K562 (cell line): ENCODE measurements around the gene SLFN5. TPM values are rescaled to one million over a fixed set of nuclear protein-coding genes. Genes with fewer than 3 reads are reported as not detected.

Experiments used
- FOXK1 ChIP-seq: sonication (generic); formaldehyde crosslinking; IDR thresholded peaks from 2 replicates; pipeline ENCODE4 v1.8.0; 2022; ENCODE audit warnings: missing genetic modification reagents, mild to moderate bottlenecking, borderline replicate concordance
- ILK ChIP-seq: fragments of 450-650 bp; IDR thresholded peaks from 2 replicates; pipeline ENCODE4 v1.6.1; 2016; ENCODE audit warnings: missing genetic modification characterization, low read depth, mild to moderate bottlenecking, missing compliant biosample characterization, moderate library complexity, borderline replicate concordance
- MED1 ChIP-seq: sonication (generic); formaldehyde crosslinking; IDR thresholded peaks from 2 replicates; pipeline ENCODE4 v1.8.1; 2023; ENCODE audit warnings: missing genetic modification reagents, borderline replicate concordance
- RB1 ChIP-seq: fragments of 450-650 bp; IDR thresholded peaks from 2 replicates; pipeline ENCODE4 v1.6.1; 2017; ENCODE audit warnings: low read depth, mild to moderate bottlenecking
- polyA plus RNA-seq, 8 experiments: library from polyadenylated mRNA; depleted of rRNA in 4 of 8; stranded (reverse) in 5 of 8; unstranded in 3 of 8; fragments of >200 nt; fragmentation: Nextera tagmentation in 2 of 8; fragmentation: Illumina TruSeq in 1 of 8; extraction: Ambion mirVana in 2 of 8; extraction: Trizol in 1 of 8; gene quantifications; 2 replicates each; pipeline versions ENCODE4 v1.2.1 to v1.2.3, GENCODE V29; 2011 to 2014; ENCODE audit warnings: inconsistent platforms in 1 of 8, missing spikeins in 1 of 8
- total RNA-seq, 7 experiments: library from RNA; depleted of rRNA in 6 of 7; stranded (reverse); fragments of >200 nt in 6 of 7; fragmentation: Illumina TruSeq in 2 of 7; extraction: Trizol in 2 of 7; gene quantifications; 2 replicates each; pipeline versions ENCODE4 v1.2.1 to v1.2.3, GENCODE V29; 2011 to 2021; ENCODE audit warnings: low replicate concordance in 1 of 7
- TF ChIP-seq, protein P1 (sequence below), 2 experiments: fragments of 450-650 bp; formaldehyde crosslinking in 1 of 2; IDR thresholded peaks; 2 replicates each; pipeline versions ENCODE4 v1.4.0 to v1.6.1; 2014 to 2020; ENCODE audit warnings: mild to moderate bottlenecking in 2 of 2, borderline replicate concordance in 1 of 2, low read depth in 1 of 2
- TF ChIP-seq, protein P2 (sequence below), 3 experiments: IDR thresholded peaks in 2 of 3; conservative IDR thresholded peaks in 1 of 3; 2 replicates each; pipeline ENCODE4 v1.5.1; 2011 to 2012; ENCODE audit warnings: low read length in 3 of 3, mild to moderate bottlenecking in 3 of 3, control low read depth in 2 of 3, improper control_type of control experiment in 1 of 3, inconsistent platforms in 1 of 3, low read depth in 1 of 3, mixed read lengths in 1 of 3, moderate library complexity in 1 of 3; ENCODE audit not compliant: insufficient read depth in 2 of 3
- TF ChIP-seq, protein P3 (sequence below): sonication (generic); formaldehyde crosslinking; IDR thresholded peaks from 2 replicates; pipeline ENCODE4 v1.8.0; 2023; ENCODE audit warnings: missing genetic modification reagents, mild to moderate bottlenecking, borderline replicate concordance

Gene SLFN5
- total and polyA plus RNA-seq, 9 of the 15 experiments (the other 6 are each of a cell fraction or from before 2014, with no cell fraction given) = under 0.01 to 0.18 (median 0.04) TPM; not detected in 1

DNA sequence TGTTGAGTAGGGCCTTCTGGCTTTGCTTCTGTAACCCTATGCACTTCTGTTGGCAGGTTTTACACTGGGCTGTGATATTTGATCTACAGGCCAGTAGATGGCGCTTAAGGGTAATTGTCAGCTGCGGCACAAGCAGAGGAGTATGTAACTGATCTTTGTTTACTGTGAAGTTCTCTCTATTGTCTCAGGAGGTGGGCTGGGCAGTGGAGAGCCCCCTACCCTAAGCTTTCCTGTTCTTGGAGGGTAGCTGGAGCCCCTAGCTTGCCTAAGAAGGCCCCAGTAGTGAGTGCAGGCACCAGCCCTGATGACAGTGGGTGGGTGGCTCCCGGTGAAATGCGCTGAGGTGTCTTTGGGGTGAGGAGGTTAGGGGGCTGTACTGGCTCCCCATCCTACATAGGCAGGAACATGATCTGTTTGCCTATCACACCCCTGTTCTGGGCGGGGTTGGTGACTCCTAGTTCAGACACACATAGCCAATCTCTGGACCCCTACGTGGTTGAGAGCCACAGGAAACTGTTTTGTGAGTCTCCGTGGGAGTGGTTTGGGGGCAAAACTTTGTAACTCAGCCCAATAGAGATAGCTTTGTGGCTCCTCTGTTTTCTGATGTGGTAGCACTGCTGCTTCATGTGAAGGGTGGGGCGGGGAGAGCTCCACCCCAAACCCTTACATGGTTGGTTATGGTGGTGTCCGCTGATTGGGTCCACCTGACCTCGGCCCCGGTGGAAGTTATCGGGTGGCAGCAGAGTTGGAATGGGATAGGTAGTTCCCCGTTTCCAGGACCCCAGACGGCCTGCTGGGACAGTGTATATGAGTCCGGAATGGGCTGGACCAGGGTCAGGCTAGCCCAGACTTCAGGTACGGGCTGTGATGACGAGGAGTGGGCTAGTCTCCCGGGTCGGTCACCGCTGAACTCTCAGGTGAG lies 70.2 kb downstream of the SLFN5 start (continued):
- TF ChIP-seq, protein P1, sequence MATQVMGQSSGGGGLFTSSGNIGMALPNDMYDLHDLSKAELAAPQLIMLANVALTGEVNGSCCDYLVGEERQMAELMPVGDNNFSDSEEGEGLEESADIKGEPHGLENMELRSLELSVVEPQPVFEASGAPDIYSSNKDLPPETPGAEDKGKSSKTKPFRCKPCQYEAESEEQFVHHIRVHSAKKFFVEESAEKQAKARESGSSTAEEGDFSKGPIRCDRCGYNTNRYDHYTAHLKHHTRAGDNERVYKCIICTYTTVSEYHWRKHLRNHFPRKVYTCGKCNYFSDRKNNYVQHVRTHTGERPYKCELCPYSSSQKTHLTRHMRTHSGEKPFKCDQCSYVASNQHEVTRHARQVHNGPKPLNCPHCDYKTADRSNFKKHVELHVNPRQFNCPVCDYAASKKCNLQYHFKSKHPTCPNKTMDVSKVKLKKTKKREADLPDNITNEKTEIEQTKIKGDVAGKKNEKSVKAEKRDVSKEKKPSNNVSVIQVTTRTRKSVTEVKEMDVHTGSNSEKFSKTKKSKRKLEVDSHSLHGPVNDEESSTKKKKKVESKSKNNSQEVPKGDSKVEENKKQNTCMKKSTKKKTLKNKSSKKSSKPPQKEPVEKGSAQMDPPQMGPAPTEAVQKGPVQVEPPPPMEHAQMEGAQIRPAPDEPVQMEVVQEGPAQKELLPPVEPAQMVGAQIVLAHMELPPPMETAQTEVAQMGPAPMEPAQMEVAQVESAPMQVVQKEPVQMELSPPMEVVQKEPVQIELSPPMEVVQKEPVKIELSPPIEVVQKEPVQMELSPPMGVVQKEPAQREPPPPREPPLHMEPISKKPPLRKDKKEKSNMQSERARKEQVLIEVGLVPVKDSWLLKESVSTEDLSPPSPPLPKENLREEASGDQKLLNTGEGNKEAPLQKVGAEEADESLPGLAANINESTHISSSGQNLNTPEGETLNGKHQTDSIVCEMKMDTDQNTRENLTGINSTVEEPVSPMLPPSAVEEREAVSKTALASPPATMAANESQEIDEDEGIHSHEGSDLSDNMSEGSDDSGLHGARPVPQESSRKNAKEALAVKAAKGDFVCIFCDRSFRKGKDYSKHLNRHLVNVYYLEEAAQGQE (IDR thresholded peaks at IDR 0.05; ENCODE audit: borderline replicate concordance) = peak; percentile 79
- TF ChIP-seq, protein P1 (CRISPR knock-in tag; IDR thresholded peaks at IDR 0.05; ENCODE audit: low read depth) = no peak
- TF ChIP-seq ILK (tag) = no peak
- TF ChIP-seq RB1 = 0 out of 2 replicates have a peak, but pooled peaks have one; percentile 8
- TF ChIP-seq FOXK1 (CRISPR knock-in tag) = no peak
- TF ChIP-seq, protein P2, sequence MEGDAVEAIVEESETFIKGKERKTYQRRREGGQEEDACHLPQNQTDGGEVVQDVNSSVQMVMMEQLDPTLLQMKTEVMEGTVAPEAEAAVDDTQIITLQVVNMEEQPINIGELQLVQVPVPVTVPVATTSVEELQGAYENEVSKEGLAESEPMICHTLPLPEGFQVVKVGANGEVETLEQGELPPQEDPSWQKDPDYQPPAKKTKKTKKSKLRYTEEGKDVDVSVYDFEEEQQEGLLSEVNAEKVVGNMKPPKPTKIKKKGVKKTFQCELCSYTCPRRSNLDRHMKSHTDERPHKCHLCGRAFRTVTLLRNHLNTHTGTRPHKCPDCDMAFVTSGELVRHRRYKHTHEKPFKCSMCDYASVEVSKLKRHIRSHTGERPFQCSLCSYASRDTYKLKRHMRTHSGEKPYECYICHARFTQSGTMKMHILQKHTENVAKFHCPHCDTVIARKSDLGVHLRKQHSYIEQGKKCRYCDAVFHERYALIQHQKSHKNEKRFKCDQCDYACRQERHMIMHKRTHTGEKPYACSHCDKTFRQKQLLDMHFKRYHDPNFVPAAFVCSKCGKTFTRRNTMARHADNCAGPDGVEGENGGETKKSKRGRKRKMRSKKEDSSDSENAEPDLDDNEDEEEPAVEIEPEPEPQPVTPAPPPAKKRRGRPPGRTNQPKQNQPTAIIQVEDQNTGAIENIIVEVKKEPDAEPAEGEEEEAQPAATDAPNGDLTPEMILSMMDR (IDR thresholded peaks at IDR 0.05 in 2 of 3, conservative IDR thresholded peaks at IDR 0.05 in 1 of 3; ENCODE audit: insufficient read depth in 2 of 3, low read depth in 1 of 3, low read length in 3 of 3) = peak; percentile 70 to 83 (median 82)
- TF ChIP-seq, protein P3, sequence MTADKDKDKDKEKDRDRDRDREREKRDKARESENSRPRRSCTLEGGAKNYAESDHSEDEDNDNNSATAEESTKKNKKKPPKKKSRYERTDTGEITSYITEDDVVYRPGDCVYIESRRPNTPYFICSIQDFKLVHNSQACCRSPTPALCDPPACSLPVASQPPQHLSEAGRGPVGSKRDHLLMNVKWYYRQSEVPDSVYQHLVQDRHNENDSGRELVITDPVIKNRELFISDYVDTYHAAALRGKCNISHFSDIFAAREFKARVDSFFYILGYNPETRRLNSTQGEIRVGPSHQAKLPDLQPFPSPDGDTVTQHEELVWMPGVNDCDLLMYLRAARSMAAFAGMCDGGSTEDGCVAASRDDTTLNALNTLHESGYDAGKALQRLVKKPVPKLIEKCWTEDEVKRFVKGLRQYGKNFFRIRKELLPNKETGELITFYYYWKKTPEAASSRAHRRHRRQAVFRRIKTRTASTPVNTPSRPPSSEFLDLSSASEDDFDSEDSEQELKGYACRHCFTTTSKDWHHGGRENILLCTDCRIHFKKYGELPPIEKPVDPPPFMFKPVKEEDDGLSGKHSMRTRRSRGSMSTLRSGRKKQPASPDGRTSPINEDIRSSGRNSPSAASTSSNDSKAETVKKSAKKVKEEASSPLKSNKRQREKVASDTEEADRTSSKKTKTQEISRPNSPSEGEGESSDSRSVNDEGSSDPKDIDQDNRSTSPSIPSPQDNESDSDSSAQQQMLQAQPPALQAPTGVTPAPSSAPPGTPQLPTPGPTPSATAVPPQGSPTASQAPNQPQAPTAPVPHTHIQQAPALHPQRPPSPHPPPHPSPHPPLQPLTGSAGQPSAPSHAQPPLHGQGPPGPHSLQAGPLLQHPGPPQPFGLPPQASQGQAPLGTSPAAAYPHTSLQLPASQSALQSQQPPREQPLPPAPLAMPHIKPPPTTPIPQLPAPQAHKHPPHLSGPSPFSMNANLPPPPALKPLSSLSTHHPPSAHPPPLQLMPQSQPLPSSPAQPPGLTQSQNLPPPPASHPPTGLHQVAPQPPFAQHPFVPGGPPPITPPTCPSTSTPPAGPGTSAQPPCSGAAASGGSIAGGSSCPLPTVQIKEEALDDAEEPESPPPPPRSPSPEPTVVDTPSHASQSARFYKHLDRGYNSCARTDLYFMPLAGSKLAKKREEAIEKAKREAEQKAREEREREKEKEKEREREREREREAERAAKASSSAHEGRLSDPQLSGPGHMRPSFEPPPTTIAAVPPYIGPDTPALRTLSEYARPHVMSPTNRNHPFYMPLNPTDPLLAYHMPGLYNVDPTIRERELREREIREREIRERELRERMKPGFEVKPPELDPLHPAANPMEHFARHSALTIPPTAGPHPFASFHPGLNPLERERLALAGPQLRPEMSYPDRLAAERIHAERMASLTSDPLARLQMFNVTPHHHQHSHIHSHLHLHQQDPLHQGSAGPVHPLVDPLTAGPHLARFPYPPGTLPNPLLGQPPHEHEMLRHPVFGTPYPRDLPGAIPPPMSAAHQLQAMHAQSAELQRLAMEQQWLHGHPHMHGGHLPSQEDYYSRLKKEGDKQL (CRISPR knock-in tag) = no peak
- no peak for TF ChIP-seq MED1 (CRISPR knock-in tag)
- TF ChIP-seq, all 486 proteins: peak for 9
